Dedifferentiated amniotic fluid mesenchymal stem cell (primary cell): ENCODE results near the gene TIE1.

Source experiments
- DNase-seq: peaks from one replicate; pipeline ENCODE4 v3.0.0-alpha.2; 2016; ENCODE audit errors: extremely low spot score

The TIE1 gene

GRCh38 chr1:43274125-43274803 is 26.5 kb upstream of the TIE1 start:
- no peak for DNase-seq

- no peak for DNase-seq
Measured at GRCh38 chr1:43274804-43275180, 26.0 kb upstream of the TIE1 start.

GRCh38 chr1:43275826-43276620 is 24.8 kb upstream of the TIE1 start:
- no peak for DNase-seq

- no peak for DNase-seq
Measured at GRCh38 chr1:43276673-43277072, 24.1 kb upstream of the TIE1 start.

GRCh38 chr1:43277116-43277876 is 23.5 kb upstream of the TIE1 start:
- DNase-seq = no peak

- DNase-seq = no peak
Measured at GRCh38 chr1:43279161-43279560, 21.6 kb upstream of the TIE1 start.

- no peak for DNase-seq
Measured at GRCh38 chr1:43279666-43280065, 21.1 kb upstream of the TIE1 start.

GRCh38 chr1:43280692-43281091 is 20.1 kb upstream of the TIE1 start:
- no peak for DNase-seq

GRCh38 chr1:43282220-43283195 is 18.3 kb upstream of the TIE1 start:
- no peak for DNase-seq

- no peak for DNase-seq
Measured at GRCh38 chr1:43284065-43284464, 16.7 kb upstream of the TIE1 start.

GRCh38 chr1:43284546-43285110 is 16.2 kb upstream of the TIE1 start:
- DNase-seq = no peak

- DNase-seq = no peak
Measured at GRCh38 chr1:43285269-43285990, 15.4 kb upstream of the TIE1 start, which contains the start of gene C1orf210. TSS of gene C1orf210 (minus strand) at chr1:43285581. CDS start at chr1:43283270, 2,311 bp downstream.

- DNase-seq = no peak
Measured at GRCh38 chr1:43286115-43286514, 14.7 kb upstream of the TIE1 start.

GRCh38 chr1:43286533-43286932 is 14.2 kb upstream of the TIE1 start:
- DNase-seq = no peak

- DNase-seq = no peak
Measured at GRCh38 chr1:43288058-43288784, 12.6 kb upstream of the TIE1 start.

GRCh38 chr1:43288785-43289706 is 11.7 kb upstream of the TIE1 start:
- DNase-seq = no peak

GRCh38 chr1:43292216-43292615 is 8.6 kb upstream of the TIE1 start:
- no peak for DNase-seq

GRCh38 chr1:43292679-43293078 is 8.1 kb upstream of the TIE1 start:
- DNase-seq = no peak

GRCh38 chr1:43293176-43293575 is 7.6 kb upstream of the TIE1 start:
- DNase-seq = no peak
